Stomach (tissue), 9 donors: ENCODE results near the gene TECPR1. TPM values are rescaled to one million over a fixed set of nuclear protein-coding genes. Genes with fewer than 3 reads are reported as not detected.
"Not testable (repeated sequence)": the region's sequence is repeated elsewhere in the genome, so short reads cannot be mapped to it uniquely, and the experiment has no call there.

Experiments
- DNase-seq, 2 donors: peaks; one replicate each; pipeline versions ENCODE4 v3.0.0 to v3.0.0-alpha.2; 2013 to 2019
- H3K27ac ChIP-seq, 5 donors: fragments of 200-600 bp in 4 of 5; sonication (generic) in 4 of 5; one replicate each; pipeline ENCODE4 v1.5.1; 2013 to 2019; ENCODE audit warnings: mild to moderate bottlenecking in 1 of 5, moderate library complexity in 1 of 5
- H3K27me3 ChIP-seq, 3 donors: fragments of 200-600 bp; sonication (generic); one replicate each; pipeline ENCODE4 v1.5.1; 2017 to 2019; ENCODE audit warnings: mixed run types in 1 of 3
- H3K36me3 ChIP-seq, 4 donors: fragments of 200-600 bp; sonication (generic); 1 replicate in 3 of 4; 2 replicates in 1 of 4; pipeline ENCODE4 v1.5.1; 2016 to 2019
- H3K4me1 ChIP-seq, 4 donors: fragments of 200-600 bp; sonication (generic); one replicate each; pipeline ENCODE4 v1.5.1; 2016 to 2019
- H3K4me3 ChIP-seq, 4 donors: fragments of 200-600 bp; sonication (generic) in 3 of 4; one replicate each; pipeline ENCODE4 v1.5.1; 2016 to 2019; ENCODE audit warnings: mild to moderate bottlenecking in 1 of 4
- H3K9me3 ChIP-seq, 4 donors: fragments of 200-600 bp; sonication (generic); one replicate each; pipeline ENCODE4 v1.5.1; 2016 to 2019
- CTCF ChIP-seq, 7 experiments: fragments of 450-650 bp in 4 of 7; fragments of 200-600 bp in 3 of 7; sonication (generic) in 3 of 7; IDR thresholded peaks; one replicate each; pipeline ENCODE4 v1.5.1; 2016 to 2019; ENCODE audit warnings: antibody characterized with exemption in 7 of 7, control low read depth in 2 of 7, mild to moderate bottlenecking in 1 of 7
- EP300 ChIP-seq: sonication (generic); formaldehyde crosslinking; IDR thresholded peaks from one replicate; pipeline ENCODE4 v1.6.1; 2017; ENCODE audit warnings: antibody characterized with exemption
- POLR2A ChIP-seq, 4 donors: fragments of 450-650 bp; IDR thresholded peaks; one replicate each; pipeline ENCODE4 v1.6.1; 2016; ENCODE audit warnings: antibody characterized with exemption in 4 of 4, control low read depth in 2 of 4, mild to moderate bottlenecking in 1 of 4, moderate library complexity in 1 of 4
- POLR2AphosphoS5 ChIP-seq, 3 donors: sonication (generic); formaldehyde crosslinking; IDR thresholded peaks; one replicate each; pipeline ENCODE4 v1.6.1; 2016; ENCODE audit warnings: antibody characterized with exemption in 3 of 3
- WGBS, 5 donors: extraction: QIAGEN DNeasy Blood & Tissue Kit in 3 of 5; methylation state at CpG; one replicate each; pipeline versions ENCODE4 v1.1.5 to v1.1.7; 2013 to 2018; 5-methylcytosine and 5-hydroxymethylcytosine counted together
- intact Hi-C: fragments of 100-400 bp; cut with DNase I; formaldehyde crosslinking; loops from one replicate; pipeline ENCODE4 v1.15.1; 2023; ENCODE audit warnings: low total_unique reads
- polyA plus RNA-seq, 3 donors: library from polyadenylated mRNA; stranded (reverse); fragments of 200-250 nt; gene quantifications; one replicate each; pipeline ENCODE4 v1.2.3, GENCODE V29; 2013
- total RNA-seq, 5 donors: library from RNA; depleted of rRNA; stranded (reverse); fragments of >200 nt; gene quantifications; one replicate each; pipeline versions ENCODE4 v1.1.0 to v1.2.3, GENCODE V29; 2014 to 2016
- donor health status: healthy with polysubstance abuse.
- donor health status: Bipolar disorder and iron deficiency.
- donor health status: healthy.

The TECPR1 gene
- total and polyA plus RNA-seq, 8 donors = 8.8 to 70.7 (median 28.8) TPM

GRCh38 chr7:98223898-98224700 is 27.9 kb downstream of the TECPR1 start:
- peaks cover 0 to 8% (median 0%) of the 10 kb centered on the region in 4 donors for H3K4me1 ChIP-seq
- DNase-seq = peak in 1 of 2 donors; percentile 3
- H3K4me3 ChIP-seq = no peak overlapping the region
- intact Hi-C loops = no loop called here
- no peaks in the 10 kb centered on the region for H3K9me3 ChIP-seq
- no peaks in the 10 kb centered on the region for H3K27me3 ChIP-seq
- peak overlapping the region in 1 of 5 donors; percentile 4 for H3K27ac ChIP-seq
- no peak for TF ChIP-seq EP300
- TF ChIP-seq POLR2A (IDR thresholded peaks at IDR 0.05) = no peak
- no peak for TF ChIP-seq POLR2AphosphoS5 (IDR thresholded peaks at IDR 0.05)
- TF ChIP-seq CTCF (IDR thresholded peaks at IDR 0.05) = no peak
- H3K36me3 ChIP-seq = peaks cover 26 to 96% (median 90%) of the 10 kb centered on the region in 4 donors
- 82 to 91% (median 87%) methylated on average over 7 to 21 of the region's 21 CpGs for WGBS, 5 donors

GRCh38 chr7:98223351-98223897 is 28.6 kb downstream of the TECPR1 start:
- DNase-seq = peak in 1 of 2 donors; percentile 1
- intact Hi-C loops = no loop called here
- H3K4me3 ChIP-seq = no peak overlapping the region
- H3K4me1 ChIP-seq = peaks cover 0 to 8% (median 2%) of the 10 kb centered on the region in 4 donors
- H3K9me3 ChIP-seq = no peaks in the 10 kb centered on the region
- 53 to 69% (median 57%) methylated on average over 11 to 15 of the region's 15 CpGs for WGBS, 5 donors
- peaks cover 26 to 90% (median 84%) of the 10 kb centered on the region in 4 donors for H3K36me3 ChIP-seq
- peak overlapping the region in 3 of 5 donors; percentile 13 to 32 (median 28) for H3K27ac ChIP-seq
- no peaks in the 10 kb centered on the region for H3K27me3 ChIP-seq
- TF ChIP-seq POLR2A (IDR thresholded peaks at IDR 0.05) = no peak

GRCh38 chr7:98222533-98223195 is 29.4 kb downstream of the TECPR1 start:
- TF ChIP-seq POLR2AphosphoS5 (IDR thresholded peaks at IDR 0.05) (no peak), EP300 (no peak), CTCF (IDR thresholded peaks at IDR 0.05) (no peak), POLR2A (IDR thresholded peaks at IDR 0.05) (no peak)
- Histone ChIP-seq H3K4me1 (peaks cover 0 to 16% (median 9%) of the 10 kb centered on the region in 4 donors), H3K27me3 (no peaks in the 10 kb centered on the region), H3K4me3 (no peak overlapping the region), H3K27ac (peak overlapping the region in 1 of 5 donors; percentile 13), H3K36me3 (peaks cover 27 to 88% (median 81%) of the 10 kb centered on the region in 4 donors), H3K9me3 (no peaks in the 10 kb centered on the region)
- intact Hi-C loops = no loop called here
- WGBS, 5 donors = 93 to 97% (median 95%) methylated on average over 26 to 30 of the region's 30 CpGs
- DNase-seq = peak in 1 of 2 donors; percentile 1

- DNase-seq = peak in 1 of 2 donors; percentile 3
- H3K36me3 ChIP-seq = peaks cover 35 to 88% (median 83%) of the 10 kb centered on the region in 4 donors
- H3K27ac ChIP-seq = no peak overlapping the region
- no peak overlapping the region for H3K4me3 ChIP-seq
- TF ChIP-seq POLR2A (IDR thresholded peaks at IDR 0.05) (no peak), CTCF (IDR thresholded peaks at IDR 0.05) (no peak), POLR2AphosphoS5 (IDR thresholded peaks at IDR 0.05) (no peak), EP300 (no peak)
- H3K27me3 ChIP-seq = no peaks in the 10 kb centered on the region
- H3K9me3 ChIP-seq = no peaks in the 10 kb centered on the region
- intact Hi-C loops = no loop called here
- peaks cover 0 to 22% (median 12%) of the 10 kb centered on the region in 4 donors for H3K4me1 ChIP-seq
- WGBS, 5 donors = 96 to 97% (median 96%) methylated on average over 13 to 34 of the region's 34 CpGs
Observed at GRCh38 chr7:98221611-98222532, 30.2 kb downstream of the TECPR1 start.

- H3K4me3 ChIP-seq, H3K27ac ChIP-seq, intact Hi-C loops, DNase-seq, H3K27me3 ChIP-seq, H3K9me3 ChIP-seq: not testable (repeated sequence)
- 93 to 96% (median 94%) methylated on average over 6 of the region's 6 CpGs for WGBS, 5 donors
- peaks cover 33 to 79% (median 74%) of the 10 kb centered on the region in 4 donors for H3K36me3 ChIP-seq
- peaks cover 0 to 29% (median 20%) of the 10 kb centered on the region in 4 donors for H3K4me1 ChIP-seq
Observed at GRCh38 chr7:98219382-98219781, 32.6 kb downstream of the TECPR1 start.
